Measurements from ENCODE around the gene VCAN. TPM values are rescaled to one million over a fixed set of nuclear protein-coding genes. Genes with fewer than 3 reads are reported as not detected.

VCAN gene
- total RNA-seq, 4 donors from 2014 or later, result 9.4 to 49.2 (median 10.9) TPM

DNA sequence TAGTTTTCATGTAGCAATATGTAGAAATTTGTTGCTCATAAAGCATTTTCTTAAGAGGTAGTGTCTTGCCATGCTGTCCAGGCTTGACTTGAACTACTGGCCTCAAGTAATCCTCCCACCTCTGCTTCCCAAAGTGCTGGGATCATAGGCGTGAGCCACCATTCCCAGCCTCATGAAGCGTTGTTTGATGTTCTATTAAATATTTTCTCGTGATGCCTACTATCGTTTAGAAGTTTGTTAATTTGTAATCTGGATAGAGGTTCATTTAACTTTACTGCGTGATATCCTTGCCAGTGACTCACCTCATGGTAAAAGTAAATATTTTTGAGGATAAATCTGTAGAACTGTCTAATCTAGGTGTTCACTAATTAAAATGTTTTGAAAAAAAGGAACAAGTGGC is 82.6 kb downstream of the VCAN start:
- no peaks in the 10 kb centered on the region for H3K4me1 ChIP-seq
- DNase-seq, result no peak
- H3K27me3 ChIP-seq, result no peaks in the 10 kb centered on the region
- TF ChIP-seq EP300 (IDR thresholded peaks at IDR 0.05; ENCODE audit: low read depth), result no peak
- 52 to 56% methylated on average over 5 of the region's 5 CpGs for WGBS, 2 donors (ENCODE audit: low coverage in 1 of 2)
- H3K27ac ChIP-seq, result no peak overlapping the region
- H3K9me3 ChIP-seq, result no peaks in the 10 kb centered on the region
- intact Hi-C loops (cut with DNase I; ENCODE audit: low total_unique reads) (no loop called here), in situ Hi-C loops (cut with MboI; ENCODE audit: low pct_ligation_motif_present in 1 of 4, low pct_unique_long_range_greater_than_20kb in 1 of 4, low sequenced_read_pairs in 3 of 4) (loop anchor here in 2 of 4 donors (25.0 kb wide), 2 partner anchors 917 to 1192 kb away; no protein-coding TSS in a partner anchor)
- H3K36me3 ChIP-seq, result no peaks in the 10 kb centered on the region
- no peak overlapping the region for H3K4me3 ChIP-seq

DNA sequence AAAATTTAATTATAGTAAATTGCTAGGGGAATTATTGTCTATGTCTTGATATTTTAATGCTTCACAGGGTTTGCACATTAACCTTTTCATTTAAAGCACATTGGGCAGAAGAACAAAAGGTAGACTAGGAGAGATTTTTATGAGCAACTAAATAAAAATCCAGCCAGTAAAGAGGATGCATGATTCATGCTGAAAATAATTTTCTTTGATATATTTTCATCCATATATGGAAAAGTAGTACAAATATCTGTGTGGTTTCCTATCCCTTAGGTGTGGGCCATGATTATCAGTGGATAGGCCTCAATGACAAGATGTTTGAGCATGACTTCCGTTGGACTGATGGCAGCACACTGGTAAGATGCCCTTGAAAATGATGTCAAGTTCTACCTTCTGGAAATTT is 83.1 kb downstream of the VCAN start:
- Histone ChIP-seq H3K9me3 (no peaks in the 10 kb centered on the region), H3K27me3 (no peaks in the 10 kb centered on the region), H3K4me3 (no peak overlapping the region), H3K36me3 (no peaks in the 10 kb centered on the region), H3K4me1 (no peaks in the 10 kb centered on the region), H3K27ac (no peak overlapping the region)
- intact Hi-C loops (cut with DNase I; ENCODE audit: low total_unique reads), result no loop called here
- WGBS, 2 donors (ENCODE audit: low coverage in 1 of 2), result 100% methylated on average over 1 of the region's 1 CpG; no CpG with 5 or more reads in 1 of the 2 donors
- TF ChIP-seq, protein P1, sequence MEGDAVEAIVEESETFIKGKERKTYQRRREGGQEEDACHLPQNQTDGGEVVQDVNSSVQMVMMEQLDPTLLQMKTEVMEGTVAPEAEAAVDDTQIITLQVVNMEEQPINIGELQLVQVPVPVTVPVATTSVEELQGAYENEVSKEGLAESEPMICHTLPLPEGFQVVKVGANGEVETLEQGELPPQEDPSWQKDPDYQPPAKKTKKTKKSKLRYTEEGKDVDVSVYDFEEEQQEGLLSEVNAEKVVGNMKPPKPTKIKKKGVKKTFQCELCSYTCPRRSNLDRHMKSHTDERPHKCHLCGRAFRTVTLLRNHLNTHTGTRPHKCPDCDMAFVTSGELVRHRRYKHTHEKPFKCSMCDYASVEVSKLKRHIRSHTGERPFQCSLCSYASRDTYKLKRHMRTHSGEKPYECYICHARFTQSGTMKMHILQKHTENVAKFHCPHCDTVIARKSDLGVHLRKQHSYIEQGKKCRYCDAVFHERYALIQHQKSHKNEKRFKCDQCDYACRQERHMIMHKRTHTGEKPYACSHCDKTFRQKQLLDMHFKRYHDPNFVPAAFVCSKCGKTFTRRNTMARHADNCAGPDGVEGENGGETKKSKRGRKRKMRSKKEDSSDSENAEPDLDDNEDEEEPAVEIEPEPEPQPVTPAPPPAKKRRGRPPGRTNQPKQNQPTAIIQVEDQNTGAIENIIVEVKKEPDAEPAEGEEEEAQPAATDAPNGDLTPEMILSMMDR (IDR thresholded peaks at IDR 0.05), result no peak
- TF ChIP-seq EP300 (IDR thresholded peaks at IDR 0.05; ENCODE audit: low read depth), result no peak
- no peak for TF ChIP-seq POLR2A (IDR thresholded peaks at IDR 0.05)
- no peak for TF ChIP-seq POLR2AphosphoS5 (IDR thresholded peaks at IDR 0.05)
- in situ Hi-C loops (cut with MboI; ENCODE audit: low pct_ligation_motif_present in 1 of 4, low pct_unique_long_range_greater_than_20kb in 1 of 4, low sequenced_read_pairs in 3 of 4), result loop anchor here in 2 of 4 donors (25.0 kb wide), 2 partner anchors 917 to 1192 kb away; no protein-coding TSS in a partner anchor
- no peak for DNase-seq

DNA sequence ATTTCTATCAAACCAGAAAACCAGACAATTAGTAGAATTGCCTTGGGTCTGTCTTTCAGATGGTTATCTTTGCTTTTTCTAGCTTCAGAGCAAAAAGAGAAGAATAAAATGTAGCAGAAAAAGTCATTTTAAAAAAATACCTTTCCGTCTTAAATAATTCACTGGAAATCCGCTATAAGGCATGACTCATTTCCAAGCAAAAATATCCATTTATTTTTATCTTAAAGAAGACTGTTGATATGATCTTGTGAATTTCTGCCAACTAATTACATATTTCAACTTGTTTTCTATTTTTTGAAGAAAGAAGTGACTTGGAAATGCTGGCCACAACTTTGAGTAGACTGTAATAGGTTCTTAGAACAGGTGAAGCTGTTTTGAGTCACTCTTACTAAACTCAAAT is 83.7 kb downstream of the VCAN start:
- H3K9me3 ChIP-seq, result no peaks in the 10 kb centered on the region
- in situ Hi-C loops (cut with MboI; ENCODE audit: low pct_ligation_motif_present in 1 of 4, low pct_unique_long_range_greater_than_20kb in 1 of 4, low sequenced_read_pairs in 3 of 4) (loop anchor here in 2 of 4 donors (25.0 kb wide), 2 partner anchors 918 to 1193 kb away; no protein-coding TSS in a partner anchor), intact Hi-C loops (cut with DNase I; ENCODE audit: low total_unique reads) (no loop called here)
- no peaks in the 10 kb centered on the region for H3K36me3 ChIP-seq
- no peak for DNase-seq
- 93 to 95% methylated on average over 2 of the region's 2 CpGs for WGBS, 2 donors (ENCODE audit: low coverage in 1 of 2)
- no peaks in the 10 kb centered on the region for H3K4me1 ChIP-seq
- no peak overlapping the region for H3K27ac ChIP-seq
- H3K4me3 ChIP-seq, result no peak overlapping the region
- TF ChIP-seq POLR2A (IDR thresholded peaks at IDR 0.05) (no peak), POLR2AphosphoS5 (IDR thresholded peaks at IDR 0.05) (no peak), EP300 (IDR thresholded peaks at IDR 0.05; ENCODE audit: low read depth) (no peak)
- TF ChIP-seq, protein P1 (IDR thresholded peaks at IDR 0.05), result no peak
- H3K27me3 ChIP-seq, result no peaks in the 10 kb centered on the region

DNA sequence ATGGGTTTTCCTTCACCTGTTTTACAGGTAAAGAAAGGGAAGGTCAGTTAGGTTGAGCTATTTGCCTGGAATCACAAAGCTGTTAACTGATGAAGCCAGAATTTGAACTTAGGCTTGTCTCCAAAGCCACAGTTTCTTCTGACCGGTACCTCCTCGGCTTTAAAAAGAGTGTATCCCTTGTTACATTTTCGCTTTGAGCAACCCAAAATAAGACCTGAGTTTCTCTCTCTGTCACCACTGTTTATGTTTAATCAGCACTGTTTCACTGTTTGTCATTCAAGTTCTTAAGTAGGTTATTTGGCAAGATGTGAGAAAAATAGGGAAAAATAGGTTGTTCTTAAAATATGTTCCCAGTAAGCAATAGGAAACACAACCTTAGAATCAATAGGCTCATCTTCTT is 84.6 kb downstream of the VCAN start:
- Histone ChIP-seq H3K27ac (no peak overlapping the region), H3K9me3 (no peaks in the 10 kb centered on the region), H3K36me3 (no peaks in the 10 kb centered on the region), H3K4me1 (no peaks in the 10 kb centered on the region), H3K27me3 (no peaks in the 10 kb centered on the region), H3K4me3 (no peak overlapping the region)
- TF ChIP-seq, protein P1 (IDR thresholded peaks at IDR 0.05), result no peak
- TF ChIP-seq EP300 (IDR thresholded peaks at IDR 0.05; ENCODE audit: low read depth), result no peak
- TF ChIP-seq POLR2AphosphoS5 (IDR thresholded peaks at IDR 0.05), result no peak
- TF ChIP-seq POLR2A (IDR thresholded peaks at IDR 0.05), result no peak
- WGBS, 2 donors (ENCODE audit: low coverage in 1 of 2), result 68 to 80% methylated on average over 3 of the region's 3 CpGs
- intact Hi-C loops (cut with DNase I; ENCODE audit: low total_unique reads), result no loop called here
- no peak for DNase-seq
- in situ Hi-C loops (cut with MboI; ENCODE audit: low pct_ligation_motif_present in 1 of 4, low pct_unique_long_range_greater_than_20kb in 1 of 4, low sequenced_read_pairs in 3 of 4), result loop anchor here in 2 of 4 donors (25.0 kb wide), 2 partner anchors 919 to 1194 kb away; no protein-coding TSS in a partner anchor

Measured in transverse colon (tissue), 4 donors.